ENCODE measurements around the gene TMEM120B.

Gene TMEM120B

GRCh38 chr12:121806546-121807423 lies 94.2 kb downstream of the TMEM120B start:
- ChIA-PET CTCF (interaction anchor here (0.6 to 5.0 kb wide), 3 partner anchors 11 to 356 kb away, joined by 3 to 54 read pairs (median 5); partner anchors contain the start of gene RHOF), POLR2A (interaction anchor here (1.4 to 8.0 kb wide), 2 partner anchors 10 to 82 kb away, joined by 4 to 125 read pairs; partner anchors contain the start of genes PSMD9 and RHOF)
- TF ChIP-seq NFRKB (IDR thresholded peaks at IDR 0.05) (no peak), SUZ12 (IDR thresholded peaks at IDR 0.05) (no peak), BHLHE40 (IDR thresholded peaks at IDR 0.05; ENCODE audit: borderline replicate concordance) (no peak), L3MBTL2 (conservative IDR thresholded peaks at IDR 0.05) (no peak), PKNOX1 (IDR thresholded peaks at IDR 0.05) (no peak)
- DNase-seq (ENCODE audit: extremely low spot score) = no peak

GRCh38 chr12:121807642-121808347 lies 95.2 kb downstream of the TMEM120B start:
- TF ChIP-seq ARNT (IDR thresholded peaks at IDR 0.05) (no peak), ELF4 (IDR thresholded peaks at IDR 0.05) (no peak), NFRKB (IDR thresholded peaks at IDR 0.05) (no peak), TARDBP (IDR thresholded peaks at IDR 0.05) (no peak), FOXK2 (IDR thresholded peaks at IDR 0.05) (no peak), FOXA1 (IDR thresholded peaks at IDR 0.05) (no peak), L3MBTL2 (conservative IDR thresholded peaks at IDR 0.05) (no peak), CTBP1 (IDR thresholded peaks at IDR 0.05; ENCODE audit: borderline replicate concordance) (no peak), PKNOX1 (IDR thresholded peaks at IDR 0.05) (no peak), SUZ12 (IDR thresholded peaks at IDR 0.05) (no peak), BHLHE40 (IDR thresholded peaks at IDR 0.05; ENCODE audit: borderline replicate concordance) (no peak), LEF1 (IDR thresholded peaks at IDR 0.05; ENCODE audit: borderline replicate concordance) (no peak), FOXM1 (IDR thresholded peaks at IDR 0.05; ENCODE audit: borderline replicate concordance) (no peak)
- ChIA-PET CTCF (interaction anchor here (5.0 kb wide), 1 partner anchor 12 kb away, joined by 54 read pairs; the partner anchor contains the start of gene RHOF), POLR2A (interaction anchor here (8.0 kb wide), 1 partner anchor 11 kb away, joined by 125 read pairs; the partner anchor contains the start of gene RHOF)
- DNase-seq (ENCODE audit: extremely low spot score) = no peak

- no peak for TF ChIP-seq ARNT (IDR thresholded peaks at IDR 0.05)
- TF ChIP-seq SP1 (IDR thresholded peaks at IDR 0.05) = no peak
- no peak for TF ChIP-seq LEF1 (IDR thresholded peaks at IDR 0.05; ENCODE audit: borderline replicate concordance)
- TF ChIP-seq BHLHE40 (IDR thresholded peaks at IDR 0.05; ENCODE audit: borderline replicate concordance) = no peak
- TF ChIP-seq L3MBTL2 (conservative IDR thresholded peaks at IDR 0.05) = no peak
- no peak for TF ChIP-seq CTBP1 (IDR thresholded peaks at IDR 0.05; ENCODE audit: borderline replicate concordance)
- POLR2A ChIA-PET = interaction anchor here (8.0 kb wide), 1 partner anchor 12 kb away, joined by 125 read pairs; the partner anchor contains the start of gene RHOF
- CTCF ChIA-PET = interaction anchor here (5.0 kb wide), 1 partner anchor 13 kb away, joined by 54 read pairs; the partner anchor contains the start of gene RHOF
- DNase-seq (ENCODE audit: extremely low spot score) = no peak
Observed at GRCh38 chr12:121808623-121809022, 96.1 kb downstream of the TMEM120B start.

GRCh38 chr12:121809712-121810116 lies 97.2 kb downstream of the TMEM120B start:
- TF ChIP-seq ARNT (IDR thresholded peaks at IDR 0.05) (no peak), HDGF (IDR thresholded peaks at IDR 0.05; ENCODE audit: borderline replicate concordance) (no peak), L3MBTL2 (conservative IDR thresholded peaks at IDR 0.05) (no peak), LEF1 (IDR thresholded peaks at IDR 0.05; ENCODE audit: borderline replicate concordance) (no peak), NFRKB (IDR thresholded peaks at IDR 0.05) (no peak), SUZ12 (IDR thresholded peaks at IDR 0.05) (no peak), ZNF384 (IDR thresholded peaks at IDR 0.05) (no peak), SP1 (IDR thresholded peaks at IDR 0.05) (no peak), CTBP1 (IDR thresholded peaks at IDR 0.05; ENCODE audit: borderline replicate concordance) (no peak), FOXM1 (IDR thresholded peaks at IDR 0.05; ENCODE audit: borderline replicate concordance) (no peak), FOXK2 (IDR thresholded peaks at IDR 0.05) (no peak), FOXA1 (IDR thresholded peaks at IDR 0.05) (no peak)
- ChIA-PET POLR2A (interaction anchor here (8.0 kb wide), 1 partner anchor 13 kb away, joined by 125 read pairs; the partner anchor contains the start of gene RHOF), CTCF (interaction anchor here (0.9 to 5.0 kb wide), 4 partner anchors 14 to 36 kb away, joined by 3 to 125 read pairs (median 30); partner anchors contain the start of gene RHOF)
- no peak for DNase-seq (ENCODE audit: extremely low spot score)

GRCh38 chr12:121810234-121810817 lies 97.8 kb downstream of the TMEM120B start:
- TF ChIP-seq ELF4 (IDR thresholded peaks at IDR 0.05) (no peak), BHLHE40 (IDR thresholded peaks at IDR 0.05; ENCODE audit: borderline replicate concordance) (no peak), L3MBTL2 (conservative IDR thresholded peaks at IDR 0.05) (no peak), TARDBP (IDR thresholded peaks at IDR 0.05) (no peak)
- ChIA-PET CTCF (interaction anchor here (0.9 to 3.6 kb wide), 3 partner anchors 15 to 37 kb away, joined by 3 to 125 read pairs (median 5); partner anchors contain the start of gene RHOF), POLR2A (interaction anchor here (0.6 to 8.0 kb wide), 3 partner anchors 7 to 14 kb away, joined by 3 to 125 read pairs (median 15); partner anchors contain the start of gene RHOF)
- no peak for DNase-seq (ENCODE audit: extremely low spot score)
